Ovary (tissue), 9 donors: Measurements from ENCODE around the gene CEP57L1. TPM values are rescaled to one million over a fixed set of nuclear protein-coding genes. Genes with fewer than 3 reads are reported as not detected.

Experiments used
- DNase-seq, 5 donors: peaks; one replicate each; pipeline ENCODE4 v3.0.0-alpha.2; 2019 to 2020
- H3K27ac ChIP-seq, 2 donors: fragments of 200-600 bp; one replicate each; pipeline versions ENCODE4 v1.5.1 to v1.8.0; 2019 to 2022
- H3K27me3 ChIP-seq: fragments of 200-600 bp; one replicate; pipeline ENCODE4 v1.8.0; 2022
- H3K36me3 ChIP-seq: fragments of 200-600 bp; sonication (generic); one replicate; pipeline ENCODE4 v1.5.1; 2019
- H3K4me1 ChIP-seq: one replicate; pipeline ENCODE4 v1.8.1; 2013; ENCODE audit warnings: mild to moderate bottlenecking, moderate library complexity; ENCODE audit not compliant: insufficient read depth
- H3K4me3 ChIP-seq: fragments of 200-600 bp; sonication (generic); one replicate; pipeline ENCODE4 v1.5.1; 2017
- H3K9me3 ChIP-seq, 2 donors: fragments of 200-600 bp in 1 of 2; sonication (generic) in 1 of 2; one replicate each; pipeline versions ENCODE4 v1.5.1 to v1.8.1; 2013 to 2019; ENCODE audit warnings: mild to moderate bottlenecking in 1 of 2, moderate library complexity in 1 of 2
- EP300 ChIP-seq: sonication (generic); formaldehyde crosslinking; IDR thresholded peaks from one replicate; pipeline ENCODE4 v1.6.1; 2017; ENCODE audit warnings: antibody characterized with exemption
- POLR2A ChIP-seq: fragments of 450-650 bp; IDR thresholded peaks from one replicate; pipeline ENCODE4 v1.6.1; 2017; ENCODE audit warnings: antibody characterized with exemption, mild to moderate bottlenecking, moderate library complexity
- WGBS, 3 donors: extraction: QIAGEN DNeasy Blood & Tissue Kit in 1 of 3; methylation state at CpG; one replicate each; pipeline versions ENCODE4 v1.1.5 to v1.1.7; 2013 to 2017; 5-methylcytosine and 5-hydroxymethylcytosine counted together
- intact Hi-C, 4 donors: fragments of 100-400 bp; cut with DNase I; formaldehyde crosslinking; loops; one replicate each; pipeline versions ENCODE4 v1.11.0 to v1.15.1; 2022 to 2023
- polyA plus RNA-seq, 2 donors: library from polyadenylated mRNA; stranded (reverse); fragments of 200-250 nt in 1 of 2; fragments of 350-450 nt in 1 of 2; fragmentation: Illumina TruSeq in 1 of 2; extraction: RNeasy Lipid Tissue Mini Kit (QIAGEN cat#74804) in 1 of 2; gene quantifications; one replicate each; pipeline ENCODE4 v1.2.3, GENCODE V29; 2013 to 2014
- total RNA-seq, 7 donors: library from RNA; depleted of rRNA in 2 of 7; stranded (reverse); fragments of >200 nt in 2 of 7; fragmentation: NEBNext Ultra II Directional in 3 of 7; extraction: Animal tissue kit (Norgen Biotek cat#: 25700) in 3 of 7; gene quantifications; one replicate each; pipeline versions ENCODE4 v1.1.0 to v1.2.4, GENCODE V29; 2016 to 2023
- TF ChIP-seq, protein P1 (sequence below), 3 donors: fragments of 450-650 bp in 2 of 3; fragments of 200-600 bp in 1 of 3; IDR thresholded peaks; one replicate each; pipeline versions ENCODE4 v1.5.1 to v1.8.0; 2016 to 2022; ENCODE audit warnings: antibody characterized with exemption in 3 of 3, mild to moderate bottlenecking in 1 of 3
- donor health status: DM: no; HTN: no; CAD: no; lungs with moderate emphysema.
- donor health status: DM: no; HTN: no; CAD: no.
- donor health status: Bipolar disorder and iron deficiency.
- donor health status: DM: yes; HTN: yes; CAD: no.
- donor health status: DM: no; HTN: no; CAD: no.
- donor health status: DM: yes; HTN: yes; CAD: no.

CEP57L1 gene
- total and polyA plus RNA-seq, 9 donors = 4.9 to 12.6 (median 9.2) TPM

DNA sequence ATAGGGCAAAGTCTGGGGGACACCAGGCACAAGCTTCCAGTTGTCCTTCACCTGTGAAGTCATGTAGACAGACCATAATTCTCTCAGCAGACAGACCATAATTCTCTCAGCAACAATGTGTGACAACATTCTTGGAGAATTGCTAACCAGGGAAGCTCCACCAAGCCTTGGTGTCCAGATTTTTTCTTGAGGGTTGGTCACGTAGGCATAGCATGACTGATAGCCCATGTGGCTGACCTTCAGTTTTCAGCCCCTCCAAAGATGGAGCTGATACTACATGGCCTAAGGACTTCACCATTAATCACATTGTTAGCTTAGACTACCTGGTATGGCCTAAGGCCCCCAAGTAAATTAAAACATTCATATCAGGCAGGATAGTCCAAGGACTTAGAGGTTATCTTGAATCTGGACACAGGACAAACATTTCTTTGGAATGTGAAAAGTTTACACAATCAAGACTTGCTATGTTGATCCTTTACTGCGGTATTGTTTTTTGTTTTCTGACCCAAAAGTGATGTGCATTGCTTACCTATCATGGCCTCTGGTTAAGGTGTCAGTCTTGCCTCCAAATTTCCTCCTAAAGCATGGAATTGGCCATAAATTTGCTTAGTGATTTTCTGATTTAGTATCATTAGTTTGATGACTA is 76.9 kb downstream of the CEP57L1 start:
- H3K27ac ChIP-seq = no peak overlapping the region
- DNase-seq = no peak
- no peaks in the 10 kb centered on the region for H3K9me3 ChIP-seq
- H3K4me3 ChIP-seq = no peak overlapping the region
- 63 to 71% (median 64%) methylated on average over 2 of the region's 2 CpGs for WGBS, 3 donors
- intact Hi-C loops = no loop called here
- no peaks in the 10 kb centered on the region for H3K4me1 ChIP-seq
- H3K27me3 ChIP-seq = no peaks in the 10 kb centered on the region
- H3K36me3 ChIP-seq = no peaks in the 10 kb centered on the region
- TF ChIP-seq, protein P1, sequence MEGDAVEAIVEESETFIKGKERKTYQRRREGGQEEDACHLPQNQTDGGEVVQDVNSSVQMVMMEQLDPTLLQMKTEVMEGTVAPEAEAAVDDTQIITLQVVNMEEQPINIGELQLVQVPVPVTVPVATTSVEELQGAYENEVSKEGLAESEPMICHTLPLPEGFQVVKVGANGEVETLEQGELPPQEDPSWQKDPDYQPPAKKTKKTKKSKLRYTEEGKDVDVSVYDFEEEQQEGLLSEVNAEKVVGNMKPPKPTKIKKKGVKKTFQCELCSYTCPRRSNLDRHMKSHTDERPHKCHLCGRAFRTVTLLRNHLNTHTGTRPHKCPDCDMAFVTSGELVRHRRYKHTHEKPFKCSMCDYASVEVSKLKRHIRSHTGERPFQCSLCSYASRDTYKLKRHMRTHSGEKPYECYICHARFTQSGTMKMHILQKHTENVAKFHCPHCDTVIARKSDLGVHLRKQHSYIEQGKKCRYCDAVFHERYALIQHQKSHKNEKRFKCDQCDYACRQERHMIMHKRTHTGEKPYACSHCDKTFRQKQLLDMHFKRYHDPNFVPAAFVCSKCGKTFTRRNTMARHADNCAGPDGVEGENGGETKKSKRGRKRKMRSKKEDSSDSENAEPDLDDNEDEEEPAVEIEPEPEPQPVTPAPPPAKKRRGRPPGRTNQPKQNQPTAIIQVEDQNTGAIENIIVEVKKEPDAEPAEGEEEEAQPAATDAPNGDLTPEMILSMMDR (IDR thresholded peaks at IDR 0.05) = no peak
- no peak for TF ChIP-seq POLR2A
- no peak for TF ChIP-seq EP300

DNA sequence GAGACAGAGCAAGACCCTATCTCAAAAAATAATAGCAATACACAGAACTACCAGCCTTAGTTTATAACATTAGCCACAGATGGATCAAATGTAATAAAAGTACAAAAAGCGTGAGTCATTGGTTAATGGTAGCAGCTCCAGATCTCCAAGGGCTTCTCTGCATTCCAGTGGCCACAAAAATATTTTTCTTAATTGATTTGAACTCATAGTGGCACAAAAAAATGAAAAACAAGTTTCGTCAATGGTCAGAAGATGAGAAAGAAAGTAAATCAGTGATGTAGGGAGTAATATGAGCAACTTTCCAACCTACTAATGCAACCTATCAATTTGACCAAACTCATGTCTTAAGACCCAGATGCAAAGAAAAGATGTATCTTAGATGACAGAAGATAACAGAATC is 79.6 kb downstream of the CEP57L1 start:
- TF ChIP-seq, protein P1 (IDR thresholded peaks at IDR 0.05) = no peak
- no peak for TF ChIP-seq EP300
- TF ChIP-seq POLR2A = no peak
- intact Hi-C loops = no loop called here
- Histone ChIP-seq H3K27me3 (no peaks in the 10 kb centered on the region), H3K9me3 (no peaks in the 10 kb centered on the region), H3K4me1 (no peaks in the 10 kb centered on the region), H3K4me3 (no peak overlapping the region), H3K27ac (no peak overlapping the region), H3K36me3 (no peaks in the 10 kb centered on the region)
- no peak for DNase-seq
- 55 to 77% (median 56%) methylated on average over 2 of the region's 2 CpGs for WGBS, 3 donors

DNA sequence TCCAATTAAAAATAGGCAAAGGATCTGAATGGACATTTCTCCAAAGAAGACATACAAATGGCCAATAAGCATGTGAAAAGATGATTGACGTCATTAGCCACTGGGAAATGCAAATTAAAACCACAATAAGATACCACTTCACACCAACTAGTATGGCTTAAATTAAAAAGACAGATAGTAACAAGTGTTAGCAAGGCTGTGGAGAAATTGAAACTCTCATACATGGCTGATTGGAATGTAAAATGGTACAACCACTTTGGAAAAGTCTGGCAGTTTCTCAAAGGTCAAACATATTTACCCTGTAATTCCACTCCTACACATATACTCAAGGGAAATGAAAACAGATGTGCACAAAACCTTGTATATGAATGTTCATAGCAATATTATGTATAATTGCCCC is 83.6 kb downstream of the CEP57L1 start:
- intact Hi-C loops = no loop called here
- Histone ChIP-seq H3K4me3 (no peak overlapping the region), H3K4me1 (no peaks in the 10 kb centered on the region), H3K36me3 (no peaks in the 10 kb centered on the region), H3K9me3 (no peaks in the 10 kb centered on the region), H3K27ac (no peak overlapping the region), H3K27me3 (no peaks in the 10 kb centered on the region)
- TF ChIP-seq, protein P1 (IDR thresholded peaks at IDR 0.05) = no peak
- no peak for DNase-seq
- 0 to 93% (median 51%) methylated on average over 1 of the region's 1 CpG for WGBS, 3 donors

DNA sequence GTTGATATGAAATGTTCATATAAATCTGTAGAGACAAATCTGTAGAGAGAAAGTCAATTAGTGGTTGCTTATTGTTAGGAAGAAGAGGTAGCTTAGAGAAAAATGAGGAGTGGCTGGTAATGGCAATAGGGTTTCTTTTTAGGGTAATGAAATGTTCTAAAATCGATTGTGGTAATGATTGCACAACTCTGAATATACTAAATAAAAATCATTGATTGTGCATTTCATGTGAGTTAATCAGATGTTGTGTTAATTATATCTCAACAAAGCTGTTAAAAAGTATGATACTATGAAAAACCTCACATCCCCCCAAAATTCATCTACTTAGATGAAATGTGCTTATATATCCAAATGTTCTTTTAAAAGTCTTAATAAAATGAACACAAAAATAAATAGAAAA is 84.2 kb downstream of the CEP57L1 start:
- Histone ChIP-seq H3K27ac (no peak overlapping the region), H3K4me3 (no peak overlapping the region), H3K4me1 (no peaks in the 10 kb centered on the region), H3K36me3 (no peaks in the 10 kb centered on the region), H3K9me3 (no peaks in the 10 kb centered on the region), H3K27me3 (no peaks in the 10 kb centered on the region)
- 83 to 91% (median 83%) methylated on average over 1 of the region's 1 CpG for WGBS, 3 donors
- DNase-seq = no peak
- intact Hi-C loops = no loop called here
- TF ChIP-seq, protein P1 (IDR thresholded peaks at IDR 0.05) = no peak
- no peak for TF ChIP-seq EP300
- TF ChIP-seq POLR2A = no peak
